ENCODE measurements around the gene CYP4F11. TPM values are rescaled to one million over a fixed set of nuclear protein-coding genes. Genes with fewer than 3 reads are reported as not detected.
A peak's percentile ranks its signal among the peaks of the same experiment; 100 is the strongest.
"Not testable (repeated sequence)": the region's sequence is repeated elsewhere in the genome, so short reads cannot be mapped to it uniquely, and the experiment has no call there.

The CYP4F11 gene, protein sequence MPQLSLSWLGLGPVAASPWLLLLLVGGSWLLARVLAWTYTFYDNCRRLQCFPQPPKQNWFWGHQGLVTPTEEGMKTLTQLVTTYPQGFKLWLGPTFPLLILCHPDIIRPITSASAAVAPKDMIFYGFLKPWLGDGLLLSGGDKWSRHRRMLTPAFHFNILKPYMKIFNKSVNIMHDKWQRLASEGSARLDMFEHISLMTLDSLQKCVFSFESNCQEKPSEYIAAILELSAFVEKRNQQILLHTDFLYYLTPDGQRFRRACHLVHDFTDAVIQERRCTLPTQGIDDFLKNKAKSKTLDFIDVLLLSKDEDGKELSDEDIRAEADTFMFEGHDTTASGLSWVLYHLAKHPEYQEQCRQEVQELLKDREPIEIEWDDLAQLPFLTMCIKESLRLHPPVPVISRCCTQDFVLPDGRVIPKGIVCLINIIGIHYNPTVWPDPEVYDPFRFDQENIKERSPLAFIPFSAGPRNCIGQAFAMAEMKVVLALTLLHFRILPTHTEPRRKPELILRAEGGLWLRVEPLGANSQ
- total RNA-seq, result 2.4 and 2.6 TPM in 2 replicates

DNA sequence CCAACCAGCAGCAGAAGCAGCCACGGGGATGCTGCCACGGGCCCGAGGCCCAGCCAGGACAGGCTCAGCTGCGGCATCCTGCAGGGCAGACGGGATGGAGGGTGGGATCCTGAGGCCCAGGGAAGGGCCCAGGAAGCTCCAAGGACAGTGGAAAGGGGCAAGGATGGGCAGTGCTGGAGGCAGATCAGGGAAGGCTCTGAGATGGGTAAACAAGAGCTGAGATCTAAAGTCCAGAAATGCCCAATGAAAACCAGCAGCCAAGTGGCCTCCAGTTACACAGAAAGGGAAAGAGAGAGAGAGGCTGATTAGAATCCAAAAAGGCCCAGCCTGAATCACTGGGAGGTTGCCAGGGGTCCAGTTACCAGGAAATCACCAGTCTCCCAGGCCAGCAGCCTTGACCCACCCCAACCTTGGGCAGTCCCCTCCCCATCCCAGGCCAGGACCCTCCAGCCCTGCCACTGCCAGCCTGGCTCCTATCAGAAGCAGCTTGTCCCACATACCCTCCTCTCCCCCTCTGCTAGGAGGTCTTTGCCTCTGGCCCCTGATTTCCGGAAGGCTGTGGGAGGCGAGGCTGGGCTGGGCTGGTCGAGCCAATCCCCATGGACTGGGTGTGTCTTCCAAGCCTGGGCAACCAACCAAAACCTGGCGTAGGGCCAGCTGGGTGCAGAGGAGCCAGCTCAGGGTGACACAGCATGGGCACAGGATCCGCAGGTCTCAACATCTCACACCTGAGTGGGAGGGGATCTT is at the start of gene CYP4F11:
CYP4F11 (minus strand) TSS at position 198 of the 747 bp plus-strand sequence; CDS start at position 77, 121 bp downstream.
- peak; percentile 25 for DNase-seq (ENCODE audit: low read depth)

DNA sequence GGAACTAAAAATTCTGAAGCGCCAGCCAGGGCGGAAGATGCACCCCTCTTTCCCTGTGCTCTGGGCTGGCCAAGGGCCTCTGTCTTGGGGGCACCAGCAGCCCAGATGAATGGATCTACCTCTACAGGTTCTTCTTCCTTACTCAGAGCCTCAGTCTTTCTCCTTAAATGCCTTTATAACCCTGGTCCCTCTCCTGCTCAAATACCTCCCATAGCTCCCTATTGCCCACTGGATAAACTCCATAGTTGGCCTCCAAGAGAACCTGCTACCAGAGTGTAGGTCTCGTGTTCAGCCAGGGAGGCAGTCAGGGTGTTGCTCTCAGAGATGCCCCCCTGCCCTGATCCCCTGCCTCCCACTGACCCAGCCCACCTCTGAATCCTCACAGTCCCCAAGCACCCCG is 45.0 kb upstream of the CYP4F11 start:
- DNase-seq (ENCODE audit: low read depth), result no peak

DNA sequence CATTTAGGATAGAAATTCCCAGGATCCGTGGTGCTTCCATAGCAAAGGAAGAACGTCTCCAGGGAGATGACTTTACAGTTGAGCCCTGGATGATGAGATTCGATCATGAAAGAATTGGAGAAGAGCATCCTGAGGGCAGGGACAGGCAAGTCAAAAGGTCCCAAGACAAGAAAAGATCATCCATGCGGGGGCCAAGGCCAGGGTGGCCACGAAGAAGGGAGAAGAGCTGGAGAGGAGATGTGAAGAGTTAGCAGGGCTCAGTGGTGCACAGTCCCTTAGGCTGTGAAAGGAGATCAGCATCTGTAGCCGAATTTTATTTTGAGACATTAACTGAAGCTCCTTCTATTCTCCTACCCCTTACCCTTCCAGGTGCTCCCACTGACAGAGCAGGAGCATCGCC is 43.4 kb upstream of the CYP4F11 start:
- DNase-seq (ENCODE audit: low read depth), result no peak

DNA sequence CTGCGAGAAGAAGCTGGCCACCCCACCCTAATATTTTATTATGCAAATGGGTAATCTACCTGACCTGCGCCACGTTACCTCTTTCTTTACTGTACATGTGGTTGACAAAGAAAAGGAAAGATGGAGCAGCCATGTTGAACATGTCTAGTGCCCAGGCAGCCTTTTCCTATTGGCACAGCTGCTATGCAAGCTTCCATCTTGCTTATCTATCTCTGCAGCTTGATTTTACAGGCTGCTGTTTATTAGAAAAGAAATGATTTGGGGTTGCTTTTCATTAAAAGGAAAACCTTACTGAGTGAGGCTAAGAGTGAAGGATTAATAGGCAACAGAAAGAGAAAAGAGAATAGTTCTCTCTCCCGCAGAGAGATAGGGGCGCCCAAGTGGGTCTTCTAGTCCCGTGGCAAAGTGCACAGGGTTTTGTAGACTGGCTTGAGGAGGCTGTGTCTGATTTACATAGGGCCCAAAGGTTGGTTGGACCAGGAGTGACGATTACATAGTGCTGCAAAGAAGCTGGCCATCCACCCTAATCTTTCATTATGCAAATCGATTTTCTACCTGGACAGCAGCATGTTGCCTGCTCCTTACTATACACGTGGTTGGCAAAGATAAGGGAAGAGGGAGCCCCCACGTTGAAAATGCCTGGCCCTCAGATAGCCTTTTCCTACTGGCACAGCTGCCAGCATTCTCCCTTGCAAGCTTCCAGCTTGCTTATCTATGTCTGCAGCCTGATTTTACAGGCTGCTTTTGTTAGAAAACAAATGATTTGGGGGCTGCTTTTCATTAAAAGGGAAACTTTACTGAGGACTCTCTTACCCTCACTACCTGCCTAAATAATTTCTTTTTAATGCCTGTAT is 42.7 kb upstream of the CYP4F11 start:
- DNase-seq (ENCODE audit: low read depth), result no peak

DNA sequence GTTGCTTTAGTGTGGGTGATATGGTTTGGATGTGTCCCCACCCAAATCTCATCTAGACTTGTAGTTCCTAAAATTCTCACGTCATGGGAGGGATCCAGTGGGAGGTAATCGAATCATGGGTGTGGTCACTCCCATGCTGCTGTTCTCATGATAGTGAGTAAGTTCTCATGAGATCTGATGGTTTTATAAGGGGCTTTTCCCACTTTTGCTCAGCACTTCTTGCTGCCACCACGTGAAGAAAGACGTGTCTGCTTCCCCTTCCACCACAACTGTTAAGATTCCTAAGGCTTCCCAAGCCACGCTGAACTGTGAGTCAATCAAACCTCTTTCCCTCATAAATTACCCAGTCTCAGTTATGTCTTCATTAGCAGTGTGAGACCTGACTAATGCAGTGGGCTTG is 40.5 kb upstream of the CYP4F11 start:
- no peak for DNase-seq (ENCODE audit: low read depth)

DNA sequence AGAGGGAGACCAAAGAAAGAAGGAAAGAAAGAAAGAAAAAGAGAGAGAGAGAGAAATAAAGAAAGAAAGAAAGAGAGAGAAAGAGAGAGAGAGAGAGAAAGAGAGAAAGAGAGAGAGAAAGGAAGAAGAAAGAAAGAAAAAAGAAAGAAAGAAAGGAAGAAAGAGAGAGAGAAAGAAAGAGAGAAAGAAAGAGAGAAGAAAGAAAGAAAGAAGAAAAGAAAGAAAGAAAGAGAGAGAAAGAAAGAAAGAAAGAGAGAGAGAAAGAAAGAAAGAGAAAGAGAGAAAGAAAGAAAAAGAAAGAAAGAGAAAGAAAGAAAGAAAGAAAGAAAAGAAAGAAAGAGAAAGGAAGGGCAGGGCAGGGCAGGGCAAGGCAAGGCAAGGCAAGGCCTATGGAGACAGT is 37.7 kb upstream of the CYP4F11 start:
- not testable (repeated sequence) for DNase-seq (ENCODE audit: low read depth)

DNA sequence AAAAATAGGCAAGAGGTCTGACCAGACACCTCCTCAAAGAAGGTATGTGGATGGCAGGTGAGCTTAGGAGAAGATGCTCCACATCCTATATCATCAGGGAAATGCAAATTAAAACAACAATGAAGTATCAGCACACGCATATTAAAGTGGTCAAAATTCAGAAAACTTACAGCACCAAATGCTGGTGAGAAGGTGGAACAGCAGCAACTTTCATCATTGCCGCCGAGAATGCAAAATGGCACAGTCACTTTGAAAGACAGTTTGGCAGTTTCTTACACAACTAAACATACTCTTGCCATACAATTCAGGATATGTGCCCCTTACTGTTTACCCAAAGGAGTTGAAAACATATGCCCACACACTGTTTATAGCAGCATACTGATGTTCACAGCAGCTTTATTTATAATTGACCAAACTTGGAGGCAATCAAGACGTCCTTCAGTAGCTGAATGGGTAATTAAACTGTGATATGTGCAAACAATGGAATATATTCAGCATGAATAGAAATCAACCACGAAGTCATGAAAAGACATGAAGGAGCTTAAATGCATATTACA is 37.0 kb upstream of the CYP4F11 start:
- DNase-seq (ENCODE audit: low read depth), result no peak

DNA sequence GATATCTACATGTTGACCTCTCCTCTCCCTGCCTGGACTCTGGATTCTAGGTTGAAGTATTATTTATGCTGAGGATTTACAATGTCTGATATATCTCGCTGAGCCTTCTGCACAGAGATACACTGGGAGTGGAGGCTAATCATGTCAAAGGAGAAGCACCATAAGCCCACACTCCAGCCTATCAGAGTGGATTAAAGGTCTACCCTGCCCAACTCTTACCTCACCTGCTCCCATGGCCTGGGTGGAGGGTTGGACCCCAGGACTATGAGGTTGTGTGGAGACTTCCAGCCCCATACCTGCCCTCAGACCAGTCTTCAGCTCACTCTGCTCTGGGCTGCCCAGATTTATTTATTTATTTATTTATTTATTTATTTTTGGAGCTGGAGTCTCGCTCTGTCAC is 29.9 kb upstream of the CYP4F11 start:
- DNase-seq (ENCODE audit: low read depth), result no peak

DNA sequence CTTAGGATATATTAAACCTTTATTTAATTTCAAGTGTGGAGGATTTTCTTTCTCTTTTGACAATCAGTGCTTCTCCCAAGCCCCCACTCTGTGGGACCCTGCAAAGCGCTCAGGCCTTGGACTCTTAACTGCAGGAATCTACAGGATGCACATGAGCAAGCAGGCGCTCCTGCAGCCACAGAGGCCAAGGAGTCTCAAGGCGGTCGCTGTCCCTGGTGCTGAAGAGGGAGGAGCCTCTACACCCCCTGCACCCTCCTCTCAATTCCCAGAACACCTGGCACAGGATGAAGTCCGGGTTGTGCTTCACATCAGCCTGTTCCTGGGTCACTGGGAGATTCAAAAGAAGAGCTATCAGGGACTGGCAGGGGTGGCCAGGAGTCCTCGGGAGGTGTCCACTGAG is 28.0 kb upstream of the CYP4F11 start:
- no peak for DNase-seq (ENCODE audit: low read depth)

DNA sequence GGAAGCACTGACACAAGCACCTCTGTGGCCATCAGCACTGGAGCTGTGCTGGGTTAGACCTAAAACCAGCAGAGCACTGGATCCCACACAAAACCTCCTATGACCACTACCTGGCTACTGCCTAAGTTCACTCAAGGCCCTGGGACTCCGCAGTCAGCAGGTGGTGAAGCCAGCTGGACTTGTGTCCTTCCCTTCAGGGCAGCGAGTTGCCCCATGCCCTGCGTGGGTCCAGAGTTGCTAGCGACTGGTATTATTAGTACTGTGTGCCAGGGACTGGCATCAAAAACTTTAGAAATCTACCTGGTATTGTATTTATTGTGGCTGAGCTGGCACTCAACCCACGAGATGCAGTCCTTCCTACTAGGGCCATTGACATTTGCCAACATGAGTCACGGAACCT is 20.5 kb upstream of the CYP4F11 start:
- no peak for DNase-seq (ENCODE audit: low read depth)

DNA sequence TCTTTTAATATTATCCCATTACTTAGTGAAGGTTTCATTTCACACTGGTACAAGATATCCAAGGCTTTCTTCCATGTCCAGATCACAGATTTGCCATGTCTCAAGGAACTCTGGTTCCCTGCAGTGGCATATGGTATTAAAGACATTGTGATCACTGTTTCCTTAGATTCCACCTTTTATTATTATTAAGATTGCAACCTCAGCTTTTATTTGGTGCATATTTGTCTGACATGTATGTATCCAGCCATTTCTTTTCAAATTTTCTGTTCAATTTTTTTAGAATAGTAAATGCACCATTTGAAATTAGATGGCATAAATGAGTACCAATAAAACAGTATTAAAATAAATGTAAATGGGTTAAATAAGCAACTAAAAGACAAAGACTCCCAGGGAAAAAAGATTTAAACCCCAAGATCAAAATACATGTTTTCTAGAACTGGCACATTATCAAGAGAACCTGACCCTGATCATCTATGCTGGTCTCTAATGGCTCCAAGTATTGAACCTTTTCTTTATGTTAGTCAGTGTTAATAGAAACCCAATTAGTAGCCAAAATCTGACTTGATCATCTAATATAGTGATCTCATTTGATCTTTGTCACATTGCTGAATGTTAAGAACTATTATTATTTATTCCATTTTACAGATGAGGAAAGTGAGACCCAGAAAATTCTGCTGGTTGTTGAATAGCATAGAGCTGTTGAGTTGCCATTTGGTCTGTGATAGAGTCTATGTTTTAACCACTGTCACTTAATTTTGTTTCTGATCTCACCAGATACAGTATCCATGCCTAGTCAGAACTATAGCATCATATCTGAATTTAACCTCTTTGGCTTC is 14.1 kb upstream of the CYP4F11 start, which contains the start of gene OR10H4:
OR10H4 (plus strand) TSS at position 786 of the 836 bp plus-strand sequence; CDS start at position 786, 0 bp downstream.
- DNase-seq (ENCODE audit: low read depth), result no peak

DNA sequence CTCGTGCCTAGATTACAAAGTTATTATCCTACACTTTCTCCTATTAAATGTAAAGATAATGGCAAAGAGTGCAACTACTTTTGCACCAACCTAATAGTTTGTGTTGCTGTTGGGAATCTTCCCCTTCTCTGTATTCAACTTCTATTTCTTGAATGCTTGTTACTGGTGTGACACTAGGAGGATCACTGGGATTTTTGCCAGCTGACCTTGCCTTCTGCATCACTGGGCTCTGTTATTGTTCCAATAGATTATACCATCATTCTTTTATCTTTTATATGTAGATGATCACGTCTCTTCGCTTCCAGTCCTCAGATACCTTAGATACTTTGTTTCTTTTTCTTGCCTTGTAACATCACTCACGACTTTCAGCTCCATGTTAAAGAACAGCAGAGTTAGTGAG is 11.0 kb upstream of the CYP4F11 start:
- DNase-seq (ENCODE audit: low read depth), result no peak

DNA sequence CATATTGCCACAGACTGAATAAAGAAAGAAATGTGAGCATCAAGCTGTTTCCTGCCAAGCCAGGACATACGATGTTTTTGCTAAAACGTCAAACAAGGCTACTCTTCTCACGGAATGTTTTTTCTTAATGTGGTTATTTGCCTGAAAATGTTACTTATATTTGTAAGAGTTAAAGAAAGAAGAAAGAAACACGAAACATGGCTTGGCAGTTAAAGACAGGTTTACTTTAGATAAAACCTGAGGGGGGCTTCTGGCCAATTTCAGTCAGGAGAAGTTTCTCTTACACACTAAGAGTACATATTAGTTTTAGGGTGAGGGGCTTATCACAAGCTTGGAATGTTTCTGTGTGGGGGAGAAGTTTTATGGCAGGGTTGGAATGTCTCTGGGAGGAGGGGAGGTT is 10.1 kb upstream of the CYP4F11 start:
- no peak for DNase-seq (ENCODE audit: low read depth)

DNA sequence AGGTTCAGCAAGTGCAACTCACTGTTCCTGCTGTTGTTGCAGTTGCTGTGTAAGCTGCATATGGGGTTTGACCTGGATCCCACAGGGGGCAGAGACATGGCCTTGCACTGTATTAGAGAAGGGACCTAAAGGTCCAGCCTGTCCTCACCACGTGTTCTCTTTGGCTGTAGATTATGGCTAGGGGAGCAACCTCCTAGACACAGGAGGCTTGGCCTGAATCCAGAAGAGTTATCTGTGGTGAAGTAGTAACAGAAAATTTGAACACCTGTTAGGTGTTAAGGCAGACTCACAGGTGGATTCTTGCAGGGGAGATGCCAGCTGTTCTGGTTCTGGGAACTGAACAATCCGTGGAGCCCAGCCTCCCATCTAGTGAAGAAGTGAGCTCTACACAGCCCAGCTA is 3.4 kb upstream of the CYP4F11 start:
- no peak for DNase-seq (ENCODE audit: low read depth)

DNA sequence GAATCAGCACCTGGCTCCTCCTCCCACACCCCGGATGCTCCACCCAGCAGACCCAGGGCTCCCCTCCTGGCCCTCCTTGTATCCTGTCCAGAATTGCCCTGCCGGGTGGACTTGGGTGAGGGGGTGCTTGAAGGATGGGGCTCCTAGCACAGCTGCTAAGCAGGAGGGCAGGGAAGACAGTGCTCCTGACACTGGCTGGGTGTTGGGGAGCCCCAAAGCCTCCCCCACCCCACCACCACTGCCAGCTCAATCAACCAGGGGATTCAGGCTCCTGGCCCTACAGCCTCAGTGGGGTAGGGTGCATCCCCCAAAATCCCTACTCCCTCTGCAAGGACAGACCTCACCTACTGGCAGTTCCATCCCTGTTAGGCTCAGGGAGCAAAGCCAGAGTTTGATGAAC is 2.6 kb upstream of the CYP4F11 start:
- no peak for DNase-seq (ENCODE audit: low read depth)

DNA sequence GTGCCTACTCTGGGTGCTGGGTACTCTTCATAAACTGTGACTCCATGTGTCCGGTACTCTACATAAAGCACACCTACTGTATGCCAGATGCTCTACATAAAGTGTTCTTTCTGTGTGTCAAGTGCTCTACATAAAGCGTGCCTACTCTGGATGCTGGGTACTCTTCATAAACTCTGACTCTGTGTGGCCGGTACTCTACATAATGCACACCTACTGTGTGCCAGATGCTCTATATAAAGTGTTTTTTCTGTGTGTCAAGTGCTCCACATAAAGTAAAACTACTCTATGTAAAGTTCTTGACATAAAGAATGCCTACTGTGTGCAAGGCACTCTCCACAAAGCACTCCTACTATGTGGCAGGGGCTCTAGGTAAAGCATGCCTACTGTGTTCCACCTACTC is 1.8 kb upstream of the CYP4F11 start:
- no peak for DNase-seq (ENCODE audit: low read depth)

DNA sequence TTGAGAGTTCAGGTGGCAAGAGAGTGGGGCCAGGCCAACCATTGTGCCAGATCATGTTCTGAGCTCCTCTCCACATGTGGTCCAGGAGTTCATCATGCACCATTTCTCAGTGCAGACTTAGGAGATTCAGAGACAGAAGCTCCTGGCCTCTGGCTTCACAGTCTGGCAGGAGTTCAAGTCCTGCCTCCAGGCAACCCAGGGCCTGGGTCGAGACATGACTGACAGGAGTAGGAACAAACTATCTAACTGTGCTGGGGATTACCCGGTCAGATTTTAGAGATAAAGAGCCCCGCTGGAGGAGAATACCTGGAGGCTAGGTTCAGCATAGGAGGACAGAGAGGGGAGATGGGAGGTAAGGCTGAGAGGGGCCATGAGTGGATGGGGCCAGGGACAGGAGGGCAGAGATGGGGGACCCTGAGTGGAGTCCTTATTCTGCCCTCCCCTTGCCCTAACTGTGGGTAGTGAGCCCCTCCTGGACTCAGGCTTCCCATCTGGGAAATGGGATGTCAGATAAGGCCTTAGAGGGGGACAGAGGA is 906 bp upstream of the CYP4F11 start:
- no peak for DNase-seq (ENCODE audit: low read depth)

DNA sequence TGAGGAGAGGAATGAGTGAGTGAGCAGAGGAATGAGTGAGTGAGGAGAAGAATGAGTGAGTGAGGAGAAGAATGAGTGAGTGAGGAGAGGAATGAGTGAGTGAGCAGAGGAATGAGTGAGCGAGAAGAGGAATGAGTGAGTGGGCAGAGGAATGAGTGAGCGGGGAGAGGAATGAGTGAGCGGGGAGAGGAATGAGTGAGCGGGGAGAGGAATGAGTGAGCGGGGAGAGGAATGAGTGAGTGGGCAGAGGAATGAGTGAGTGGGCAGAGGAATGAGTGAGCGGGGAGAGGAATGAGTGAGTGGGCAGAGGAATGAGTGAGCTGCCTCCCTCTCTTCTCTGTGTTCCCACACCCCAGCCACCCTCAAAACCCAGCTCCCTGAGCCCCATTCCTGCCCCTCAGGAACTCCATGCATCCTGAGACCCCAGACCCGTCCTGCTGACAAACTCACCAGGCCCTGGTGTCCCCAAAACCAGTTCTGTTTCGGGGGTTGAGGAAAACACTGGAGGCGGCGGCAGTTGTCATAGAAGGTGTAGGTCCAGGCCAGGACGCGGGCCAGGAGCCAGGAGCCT is 483 bp downstream of the CYP4F11 start:
- DNase-seq (ENCODE audit: low read depth), result not testable (repeated sequence)

DNA sequence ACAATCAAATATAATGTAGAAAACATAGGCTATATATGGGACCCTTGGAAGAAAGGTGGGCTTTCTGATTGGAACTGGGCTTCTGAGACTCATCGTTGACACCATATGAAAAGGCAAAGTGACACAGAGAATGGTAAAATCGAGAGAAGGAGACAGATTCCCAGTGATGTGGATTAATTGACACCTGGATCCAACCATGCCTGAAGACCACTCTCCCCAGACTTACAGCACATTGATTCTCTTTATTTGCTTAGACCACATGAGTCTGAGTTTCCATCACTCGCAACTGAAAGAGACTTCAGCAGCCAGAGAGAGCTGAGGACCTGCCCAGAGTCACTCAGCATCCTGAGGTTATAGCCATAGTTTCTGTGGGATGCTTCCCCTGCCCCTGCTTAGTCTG is 6.0 kb downstream of the CYP4F11 start:
- no peak for DNase-seq (ENCODE audit: low read depth)

DNA sequence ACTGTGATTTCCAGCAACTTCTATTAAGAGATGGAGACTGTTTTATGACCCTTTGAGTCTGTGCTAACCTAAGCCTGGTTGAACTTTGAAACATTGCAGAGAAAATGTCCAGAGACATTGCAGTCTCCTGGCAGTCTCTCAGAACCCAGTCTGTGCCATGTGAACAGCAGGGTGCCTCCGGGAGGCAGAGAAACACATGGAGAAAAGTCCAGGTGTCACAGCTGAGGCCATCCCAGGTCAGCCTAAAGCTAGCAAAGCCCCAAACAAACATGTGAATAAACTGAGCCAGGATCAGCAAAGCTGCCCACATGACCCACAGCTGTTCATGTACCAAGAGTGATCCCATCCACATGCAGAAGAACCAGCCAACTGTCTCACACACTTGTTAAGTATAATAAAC is 7.8 kb downstream of the CYP4F11 start:
- DNase-seq (ENCODE audit: low read depth), result no peak
